ENCODE measurements around the gene HGFAC. TPM values are rescaled to one million over a fixed set of nuclear protein-coding genes. Genes with fewer than 3 reads are reported as not detected.

Gene HGFAC
- total RNA-seq, 1 experiment from 2014 or later, result 0.20 TPM

- ChIA-PET CTCF (interaction anchor here (0.6 to 5.0 kb wide), 6 partner anchors 21 to 127 kb away, joined by 3 to 35 read pairs (median 4); no protein-coding TSS in a partner anchor), POLR2A (no interaction called here)
- 0 out of 2 replicates have a peak, but pooled peaks cover 3% of the 10 kb centered on the region for H3K27me3 Mint-ChIP-seq (ENCODE audit: low read depth)
- H3K9me3 Mint-ChIP-seq, result no peaks in the 10 kb centered on the region
- no peak overlapping the region for H3K4me3 Mint-ChIP-seq
- DNase-seq (ENCODE audit: low spot score) (no peak), ATAC-seq (no peak)
- H3K27ac Mint-ChIP-seq, result no peak overlapping the region
- H3K4me1 Mint-ChIP-seq, result no peaks in the 10 kb centered on the region
- TF ChIP-seq ATF2 (CRISPR knock-in tag; IDR thresholded peaks at IDR 0.05; ENCODE audit: borderline replicate concordance, low read depth) (no peak), TEAD1 (CRISPR knock-in tag; IDR thresholded peaks at IDR 0.05) (no peak), RORB (CRISPR knock-in tag; IDR thresholded peaks at IDR 0.05) (no peak), SOX15 (CRISPR knock-in tag; IDR thresholded peaks at IDR 0.05) (no peak), ZNF512 (CRISPR knock-in tag; IDR thresholded peaks at IDR 0.05; ENCODE audit: borderline replicate concordance) (no peak), TEAD4 (CRISPR knock-in tag; IDR thresholded peaks at IDR 0.05) (no peak), CREM (CRISPR knock-in tag; IDR thresholded peaks at IDR 0.05) (no peak), PREB (CRISPR knock-in tag; IDR thresholded peaks at IDR 0.05; ENCODE audit: borderline replicate concordance) (no peak), FOXK1 (CRISPR knock-in tag; IDR thresholded peaks at IDR 0.05) (no peak), NR3C1 (CRISPR knock-in tag; conservative IDR thresholded peaks at IDR 0.05; ENCODE audit: low read depth) (no peak), ZNF423 (CRISPR knock-in tag; IDR thresholded peaks at IDR 0.05) (no peak), ZNF263 (CRISPR knock-in tag; IDR thresholded peaks at IDR 0.05; ENCODE audit: low read depth) (no peak), ZNF138 (CRISPR knock-in tag; conservative IDR thresholded peaks at IDR 0.05) (no peak), ZNF532 (CRISPR knock-in tag; IDR thresholded peaks at IDR 0.05; ENCODE audit: borderline replicate concordance) (no peak), PRDM15 (CRISPR knock-in tag; IDR thresholded peaks at IDR 0.05) (no peak), ZNF416 (CRISPR knock-in tag; IDR thresholded peaks at IDR 0.05) (no peak), NR1H2 (CRISPR knock-in tag; IDR thresholded peaks at IDR 0.05) (no peak), ATF6 (CRISPR knock-in tag; IDR thresholded peaks at IDR 0.05) (no peak), SMAD3 (CRISPR knock-in tag; IDR thresholded peaks at IDR 0.05; ENCODE audit: borderline replicate concordance) (no peak)
- no peaks in the 10 kb centered on the region for H3K36me3 Mint-ChIP-seq
Observed at GRCh38 chr4:3445111-3445820, 3.5 kb downstream of the HGFAC start.

Data from WTC11 (cell line).